Neural cell (in vitro differentiated cells): Measurements from ENCODE around the gene SYNGR1. TPM values are rescaled to one million over a fixed set of nuclear protein-coding genes. Genes with fewer than 3 reads are reported as not detected.

Experiments used
- H2AFZ ChIP-seq: fragments of 200-600, 300-800 bp; sonication (generic), shearing (Covaris generic); 2 replicates; pipeline ENCODE4 v1.6.0; 2014; ENCODE audit warnings: low read depth, mild to moderate bottlenecking, antibody characterized with exemption, low read length, moderate library complexity
- H3F3A ChIP-seq: fragments of 200-600 bp; shearing (Covaris generic); 2 replicates; pipeline ENCODE4 v1.6.1; 2016; ENCODE audit warnings: mild to moderate bottlenecking, moderate library complexity, mixed read lengths, antibody characterized with exemption, low read length; ENCODE audit not compliant: insufficient read depth, poor library complexity, severe bottlenecking
- H3K27ac ChIP-seq: fragments of 200-600, 300-800 bp; sonication (generic), shearing (Covaris generic); 2 replicates; pipeline ENCODE4 v1.5.1; 2014; ENCODE audit warnings: mild to moderate bottlenecking, low read length, moderate library complexity
- H3K27me3 ChIP-seq: fragments of 300-800, 200-600 bp; sonication (generic), shearing (Covaris generic); 2 replicates; pipeline ENCODE4 v1.6.0; 2014; ENCODE audit warnings: mild to moderate bottlenecking, low read depth, low read length, moderate library complexity; ENCODE audit not compliant: insufficient read depth
- H3K36me3 ChIP-seq: fragments of 300-800, 200-600 bp; sonication (generic), shearing (Covaris generic); 2 replicates; pipeline ENCODE4 v1.5.1; 2014; ENCODE audit warnings: mild to moderate bottlenecking, antibody characterized with exemption, low read length, moderate library complexity; ENCODE audit not compliant: insufficient read depth
- H3K4me2 ChIP-seq: fragments of 300-800, 200-600 bp; sonication (generic), shearing (Covaris generic); 2 replicates; pipeline ENCODE4 v1.6.0; 2014; ENCODE audit warnings: mild to moderate bottlenecking, low read length
- H3K4me3 ChIP-seq: fragments of 300-800, 200-600 bp; sonication (generic), shearing (Covaris generic); 2 replicates; pipeline ENCODE4 v1.5.1; 2014; ENCODE audit warnings: mild to moderate bottlenecking, low read length, moderate library complexity
- H3K79me2 ChIP-seq: fragments of 200-600 bp; shearing (Covaris generic); replicated peaks from 2 replicates; pipeline ENCODE4 v1.6.0; 2014; ENCODE audit warnings: mild to moderate bottlenecking, low read length, moderate library complexity; ENCODE audit not compliant: insufficient read depth
- H3K9ac ChIP-seq: fragments of 300-800, 200-600 bp; sonication (generic), shearing (Covaris generic); 2 replicates; pipeline ENCODE4 v1.6.1; 2016; ENCODE audit warnings: mild to moderate bottlenecking, low read length, mixed read lengths
- H3K9me2 ChIP-seq: fragments of 200-600 bp; shearing (Covaris generic); 2 replicates; pipeline ENCODE4 v1.6.1; 2016; ENCODE audit warnings: mild to moderate bottlenecking, low read length, mixed read lengths; ENCODE audit not compliant: insufficient read depth
- H3K9me3 ChIP-seq: fragments of 200-600, 300-800 bp; sonication (generic), shearing (Covaris generic); 2 replicates; pipeline ENCODE4 v1.6.1; 2016; ENCODE audit warnings: mild to moderate bottlenecking, mixed run types, low read length, moderate library complexity, mixed read lengths
- H4K20me1 ChIP-seq: fragments of 200-600 bp; shearing (Covaris generic); 2 replicates; pipeline ENCODE4 v1.6.1; 2016; ENCODE audit warnings: mild to moderate bottlenecking, mixed run types; ENCODE audit not compliant: insufficient read depth
- CTCF ChIP-seq: fragments of 450-650 bp; IDR thresholded peaks from 2 replicates; pipeline ENCODE4 v1.5.1; 2014; ENCODE audit warnings: antibody characterized with exemption, mild to moderate bottlenecking, moderate library complexity; ENCODE audit not compliant: poor library complexity, severe bottlenecking
- EP300 ChIP-seq: fragments of 450-650 bp; conservative IDR thresholded peaks from 2 replicates; pipeline ENCODE4 v1.6.1; 2014; ENCODE audit warnings: antibody characterized with exemption, mild to moderate bottlenecking, moderate library complexity; ENCODE audit not compliant: poor library complexity, severe bottlenecking
- EZH2 ChIP-seq: fragments of 200-600, 300-800 bp; shearing (Covaris generic), sonication (generic); IDR thresholded peaks from 2 replicates; pipeline ENCODE4 v1.6.1; 2014; ENCODE audit warnings: antibody characterized with exemption, low read length, borderline replicate concordance, mild to moderate bottlenecking; ENCODE audit not compliant: insufficient read depth, poor library complexity, severe bottlenecking
- MXI1 ChIP-seq: fragments of 450-650 bp; conservative IDR thresholded peaks from 2 replicates; pipeline ENCODE4 v1.6.1; 2014; ENCODE audit warnings: antibody characterized with exemption, mild to moderate bottlenecking; ENCODE audit not compliant: poor library complexity, severe bottlenecking
- POLR2AphosphoS5 ChIP-seq: IDR thresholded peaks from 2 replicates; pipeline ENCODE4 v1.6.1; 2012
- RAD21 ChIP-seq: fragments of 450-650 bp; conservative IDR thresholded peaks from 2 replicates; pipeline ENCODE4 v1.6.1; 2014; ENCODE audit warnings: antibody characterized with exemption, mild to moderate bottlenecking, moderate library complexity
- REST ChIP-seq: IDR thresholded peaks from 2 replicates; pipeline ENCODE4 v1.6.1; 2012; ENCODE audit warnings: borderline replicate concordance
- SMC3 ChIP-seq: fragments of 450-650 bp; conservative IDR thresholded peaks from 2 replicates; pipeline ENCODE4 v1.6.1; 2014; ENCODE audit warnings: antibody characterized with exemption, mild to moderate bottlenecking, moderate library complexity; ENCODE audit not compliant: poor library complexity
- TAF1 ChIP-seq: IDR thresholded peaks from 2 replicates; pipeline ENCODE4 v1.6.1; 2012; ENCODE audit warnings: low read depth
- polyA plus RNA-seq: library from polyadenylated mRNA; depleted of rRNA; stranded (reverse); fragments of >200 nt; gene quantifications from 2 replicates; pipeline ENCODE4 v1.2.3, GENCODE V29; 2014

SYNGR1 gene
- polyA plus RNA-seq, 1 donor from 2014 or later, result 68.4 TPM

- Histone ChIP-seq H3K27me3 (no peaks in the 10 kb centered on the region), H3K9me3 (no peaks in the 10 kb centered on the region), H3K36me3 (no peaks in the 10 kb centered on the region), H3K4me3 (no peak overlapping the region), H3F3A (no peaks in the 10 kb centered on the region), H3K27ac (no peak overlapping the region), H3K4me2 (no peak overlapping the region), H3K9me2 (no peaks in the 10 kb centered on the region), H3K9ac (no peak overlapping the region), H3K79me2 (no peaks in the 10 kb centered on the region), H4K20me1 (no peaks in the 10 kb centered on the region), H2AFZ (no peak overlapping the region)
- TF ChIP-seq POLR2AphosphoS5 (no peak), MXI1 (no peak), EZH2 (no peak), RAD21 (no peak)
Observed at GRCh38 chr22:39301108-39301507, 48.7 kb upstream of the SYNGR1 start.

GRCh38 chr22:39301926-39302325 is 47.9 kb upstream of the SYNGR1 start:
- Histone ChIP-seq H2AFZ (no peak overlapping the region), H3K79me2 (no peaks in the 10 kb centered on the region), H3F3A (no peaks in the 10 kb centered on the region), H4K20me1 (no peaks in the 10 kb centered on the region), H3K9ac (no peak overlapping the region), H3K36me3 (no peaks in the 10 kb centered on the region), H3K4me3 (no peak overlapping the region), H3K9me3 (no peaks in the 10 kb centered on the region), H3K27ac (no peak overlapping the region), H3K27me3 (no peaks in the 10 kb centered on the region), H3K4me2 (no peak overlapping the region), H3K9me2 (no peaks in the 10 kb centered on the region)
- TF ChIP-seq EZH2 (no peak), EP300 (no peak), MXI1 (no peak), REST (no peak), SMC3 (no peak), RAD21 (no peak), POLR2AphosphoS5 (no peak), CTCF (no peak), TAF1 (no peak)
